GM18873 (cell line): Measurements from ENCODE around the gene CADM2.

Experiments
- ATAC-seq: cut with Tn5 transposase; IDR thresholded peaks from one replicate; pipeline ENCODE4 v1.9.1; 2021; ENCODE audit warnings: mild to moderate bottlenecking, moderate library complexity, moderate number of reproducible peaks; ENCODE audit not compliant: unreplicated experiment, low FRiP score

CADM2 gene

DNA sequence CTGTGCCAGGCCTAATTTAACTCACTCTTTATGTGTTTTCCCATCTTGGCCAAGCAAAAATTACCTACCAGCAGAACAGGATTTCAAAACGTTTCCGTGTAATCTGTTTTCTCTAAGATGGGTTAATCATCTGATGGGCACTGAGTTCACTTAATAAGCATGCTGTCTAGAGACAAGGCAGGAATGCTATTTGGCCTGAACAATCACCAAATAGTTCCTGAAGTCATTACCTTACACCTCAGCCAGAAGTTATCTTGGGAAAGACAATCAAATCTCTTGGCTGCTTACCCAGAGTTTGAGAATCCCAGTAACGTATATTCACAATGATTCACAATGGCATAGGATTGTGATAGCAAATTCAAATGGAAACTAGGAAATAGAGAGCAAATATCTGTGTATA is 779.1 kb downstream of the CADM2 start:
- no peak for ATAC-seq

DNA sequence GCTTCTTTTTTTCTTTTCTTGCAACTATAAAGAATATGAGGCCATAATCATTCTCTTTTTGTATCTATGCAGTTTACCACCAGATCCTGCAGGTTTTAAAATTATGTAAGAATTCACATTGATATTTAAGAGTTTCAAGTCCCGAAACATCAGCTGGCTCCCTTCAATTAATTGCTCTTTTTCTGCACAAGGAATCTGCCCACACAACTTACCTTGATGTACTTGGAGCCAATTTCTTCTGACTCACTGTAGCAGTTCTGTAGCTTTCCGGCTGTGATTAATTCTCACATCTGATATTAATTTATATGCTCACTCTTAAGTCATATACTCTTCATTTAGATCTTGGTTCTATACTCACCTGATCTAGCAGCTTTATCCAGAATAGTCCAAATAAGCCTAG is 781.8 kb downstream of the CADM2 start:
- ATAC-seq = no peak

DNA sequence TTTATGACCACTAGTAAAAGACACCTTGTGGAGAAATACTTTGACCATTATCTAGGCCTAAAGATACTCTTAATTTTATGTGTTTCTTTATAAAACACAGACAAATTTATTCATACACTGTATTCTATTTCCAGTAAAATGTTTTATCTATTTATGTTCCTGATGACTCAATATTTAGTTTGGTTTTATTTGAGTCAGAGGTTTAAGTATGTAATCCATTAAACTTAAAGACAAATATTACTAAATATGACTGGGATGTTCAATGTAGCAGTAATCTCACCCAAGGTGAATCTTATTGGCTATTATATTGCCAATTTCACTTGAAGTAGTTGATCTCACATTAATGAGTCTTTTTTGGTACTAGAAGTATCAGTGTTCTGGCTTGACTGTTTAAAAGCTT is 799.7 kb downstream of the CADM2 start:
- no peak for ATAC-seq

- ATAC-seq = no peak
These were observed 801.6 kb downstream of the CADM2 start for GRCh38 chr3:85760342-85760741.

DNA sequence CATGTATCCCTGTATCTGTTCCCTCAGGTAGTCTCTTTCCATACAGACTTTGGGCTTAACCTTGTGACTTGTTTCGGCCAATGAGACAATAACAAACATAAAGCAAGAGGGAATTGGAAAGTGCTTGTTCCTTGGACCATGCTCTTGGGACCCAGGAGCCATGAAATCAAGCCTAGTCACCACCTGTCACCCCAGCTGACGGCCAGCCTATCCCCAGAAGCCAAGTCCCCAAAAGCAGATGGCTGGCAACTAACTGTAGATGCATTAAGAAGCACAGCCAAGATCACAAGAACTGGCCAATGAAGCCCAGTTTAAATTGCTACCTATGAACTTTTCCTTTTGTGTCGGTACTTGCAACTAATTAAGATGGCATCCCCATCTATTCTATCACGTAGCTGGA is 822.0 kb downstream of the CADM2 start:
- ATAC-seq = no peak

- ATAC-seq = no peak
These were observed 823.0 kb downstream of the CADM2 start for GRCh38 chr3:85781806-85782205.

DNA sequence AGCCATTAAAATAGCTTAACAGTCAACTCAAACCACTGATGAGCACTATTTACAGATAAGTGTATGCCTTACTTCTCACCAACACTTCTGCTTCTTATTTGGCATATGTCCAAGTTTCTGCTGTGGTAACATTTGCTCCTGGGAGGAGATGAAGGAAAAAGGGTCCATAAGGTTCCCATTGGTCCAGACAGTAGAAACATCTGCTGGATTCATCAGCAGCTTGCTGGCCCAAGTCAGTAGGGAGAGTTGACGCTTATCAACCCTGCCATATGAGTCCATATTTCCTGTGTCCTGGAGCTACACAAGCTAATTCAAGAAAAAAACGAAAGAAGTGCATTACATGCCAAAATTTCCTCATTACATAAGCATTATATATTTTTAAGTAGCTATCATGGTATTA is 824.5 kb downstream of the CADM2 start:
- no peak for ATAC-seq

DNA sequence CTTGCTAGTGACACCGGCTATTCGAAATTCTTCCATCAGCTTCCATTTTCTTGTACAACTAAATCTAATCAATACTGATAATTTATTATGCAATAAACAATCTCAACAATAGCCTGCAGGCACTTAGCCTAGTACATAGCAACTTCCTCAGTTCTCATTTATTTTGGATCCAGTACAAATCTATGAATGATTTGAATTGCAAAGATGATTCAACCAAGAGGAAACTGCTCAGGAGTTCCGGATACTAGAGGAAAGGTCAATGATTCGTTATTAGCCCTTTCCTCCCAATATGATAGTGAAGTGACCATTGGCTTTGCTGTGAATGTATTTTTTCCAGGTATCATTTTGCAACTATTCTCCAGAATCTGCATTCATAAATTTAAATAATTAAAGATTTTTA is 827.0 kb downstream of the CADM2 start:
- ATAC-seq = no peak

- no peak for ATAC-seq
These were observed 831.7 kb downstream of the CADM2 start for GRCh38 chr3:85790445-85791030.

DNA sequence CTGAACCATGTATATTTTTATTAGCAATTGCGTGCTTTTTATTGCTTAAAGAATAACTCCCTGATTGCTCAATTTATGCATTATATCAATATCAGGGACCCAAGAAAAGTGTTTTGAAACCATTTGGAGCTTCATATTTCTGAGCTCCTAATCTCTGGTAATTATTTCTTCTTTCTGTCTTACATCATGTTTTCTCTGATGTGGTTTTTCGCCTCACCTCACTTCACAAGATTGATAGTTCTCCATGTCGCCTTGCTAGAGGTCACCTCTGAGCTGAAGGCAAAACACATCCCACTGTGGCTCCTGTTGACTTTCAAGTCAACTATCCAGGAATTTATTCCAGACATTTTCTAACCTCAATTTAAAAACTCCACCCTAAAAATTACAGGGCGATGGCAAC is 837.4 kb downstream of the CADM2 start:
- no peak for ATAC-seq

DNA sequence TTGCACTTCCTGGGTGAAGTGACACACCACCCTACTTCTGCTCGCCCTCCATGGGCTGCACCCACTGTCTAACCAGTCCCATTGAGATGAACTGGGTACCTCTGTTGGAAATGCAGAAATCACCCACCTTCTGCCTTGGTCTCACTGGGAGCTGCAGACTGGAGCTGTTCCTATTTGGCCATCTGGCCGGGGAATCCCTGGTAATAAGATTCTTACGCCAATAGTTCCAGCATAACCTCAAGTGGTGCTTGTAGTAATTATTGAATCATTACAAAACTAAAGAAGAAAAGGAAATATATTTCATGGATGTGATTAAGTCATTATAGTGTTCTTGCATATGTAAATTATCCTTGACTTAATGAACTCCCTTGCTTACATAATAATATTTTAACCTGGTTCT is 841.9 kb downstream of the CADM2 start:
- ATAC-seq = no peak

- ATAC-seq = no peak
These were observed 843.2 kb downstream of the CADM2 start for GRCh38 chr3:85801955-85802354.

DNA sequence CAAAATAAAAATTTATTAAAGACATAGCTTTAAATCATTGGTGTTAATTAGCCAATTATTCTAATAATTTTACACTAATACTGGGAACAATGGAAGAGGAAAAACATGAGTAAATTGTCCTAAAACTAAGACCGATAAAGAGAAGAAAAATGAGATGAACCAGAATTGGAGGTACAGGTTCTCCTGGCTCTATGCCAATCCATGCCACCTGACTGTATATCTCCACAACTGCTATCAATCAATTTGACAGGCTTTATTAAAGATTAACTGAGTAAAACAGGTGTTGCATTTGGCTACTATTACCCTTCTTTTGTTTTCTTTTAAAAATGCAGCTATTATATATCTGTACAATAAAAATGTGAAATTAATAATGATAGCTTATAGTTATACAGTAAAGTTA is 850.0 kb downstream of the CADM2 start:
- no peak for ATAC-seq

- ATAC-seq = no peak
These were observed 862.5 kb downstream of the CADM2 start for GRCh38 chr3:85821130-85821756.

DNA sequence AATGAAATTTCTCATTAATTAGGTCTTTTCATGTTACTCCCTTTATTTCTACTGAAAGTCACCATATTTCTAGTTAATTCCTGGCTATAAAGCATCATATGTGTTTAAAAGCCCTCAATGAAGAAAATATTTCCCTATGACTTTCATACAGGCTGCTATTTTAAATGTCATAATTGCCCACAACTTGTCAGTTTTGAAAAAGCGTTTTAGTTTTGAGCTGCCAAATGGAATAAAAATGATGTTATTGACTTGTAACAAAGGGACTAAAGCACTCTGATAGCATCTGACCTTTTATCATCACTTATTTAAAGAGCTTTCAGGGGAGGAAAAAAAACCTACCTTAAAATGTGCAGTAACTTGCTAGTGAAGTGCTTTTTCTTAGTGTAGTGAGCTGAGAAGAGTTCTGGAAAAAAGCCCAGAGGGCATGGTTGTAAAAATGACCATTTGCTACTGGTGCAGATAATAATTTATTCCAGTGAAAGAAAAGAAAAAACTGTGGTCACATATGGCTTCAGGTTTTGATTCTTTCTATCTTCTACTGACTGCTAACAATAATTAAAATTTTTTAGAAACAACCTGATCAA is 877.2 kb downstream of the CADM2 start:
- no peak for ATAC-seq

DNA sequence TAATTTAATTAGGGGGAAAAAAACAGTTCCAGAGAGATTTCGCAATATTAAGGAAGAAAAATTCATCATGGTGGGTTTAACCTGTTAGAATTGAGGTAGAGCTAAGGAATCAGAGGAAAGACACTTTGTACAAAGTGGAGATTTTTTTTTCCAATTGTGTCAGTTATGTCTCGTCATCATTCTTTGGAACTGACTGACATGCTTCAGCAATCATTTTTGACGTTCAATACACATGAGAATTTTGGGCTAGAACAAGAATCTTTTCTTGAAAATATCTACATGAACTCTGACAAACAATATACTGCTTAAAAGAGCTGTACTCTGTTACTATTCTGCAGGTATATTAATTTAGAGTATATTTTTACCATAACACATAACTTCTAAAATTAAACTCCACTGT is 878.6 kb downstream of the CADM2 start:
- no peak for ATAC-seq

GRCh38 chr3:85838921-85839320 is 880.1 kb downstream of the CADM2 start:
- no peak for ATAC-seq

DNA sequence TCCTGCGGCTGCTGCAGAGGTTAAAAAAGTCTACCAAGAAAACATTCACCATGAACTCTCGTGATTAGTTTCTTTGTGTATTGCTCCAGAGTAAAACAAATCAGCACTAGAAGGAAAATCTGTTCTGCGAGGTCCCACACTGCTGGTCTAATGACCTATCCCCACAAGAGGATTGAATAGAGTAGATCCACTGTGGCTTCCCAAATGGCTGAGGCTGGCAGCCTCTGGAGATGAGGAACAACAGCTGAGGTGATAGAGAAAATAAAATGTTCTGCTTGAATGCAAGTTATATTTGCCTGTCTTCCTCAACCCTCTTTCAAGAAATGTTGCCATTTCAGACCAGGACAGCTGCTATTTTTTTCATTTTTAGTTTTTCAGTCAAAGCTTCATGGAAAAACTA is 883.3 kb downstream of the CADM2 start:
- ATAC-seq = no peak

DNA sequence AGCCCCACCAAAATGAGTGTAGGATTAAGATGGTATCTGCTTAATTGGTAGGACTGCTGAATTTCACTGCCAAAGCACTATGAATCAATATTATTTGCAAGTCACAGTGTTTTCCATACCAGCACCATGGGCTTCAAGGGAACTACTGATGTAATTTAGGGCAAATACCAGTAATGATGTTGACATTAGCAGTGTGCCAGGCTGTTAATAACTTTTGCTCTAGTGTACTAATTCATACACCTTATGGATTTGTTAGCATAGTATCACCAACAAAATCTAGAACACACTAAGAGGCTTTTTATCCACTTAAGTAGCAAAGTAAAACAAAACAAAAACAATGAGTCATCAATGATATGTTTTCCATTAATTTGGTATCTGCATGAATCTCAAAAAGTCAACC is 888.2 kb downstream of the CADM2 start:
- ATAC-seq = no peak

DNA sequence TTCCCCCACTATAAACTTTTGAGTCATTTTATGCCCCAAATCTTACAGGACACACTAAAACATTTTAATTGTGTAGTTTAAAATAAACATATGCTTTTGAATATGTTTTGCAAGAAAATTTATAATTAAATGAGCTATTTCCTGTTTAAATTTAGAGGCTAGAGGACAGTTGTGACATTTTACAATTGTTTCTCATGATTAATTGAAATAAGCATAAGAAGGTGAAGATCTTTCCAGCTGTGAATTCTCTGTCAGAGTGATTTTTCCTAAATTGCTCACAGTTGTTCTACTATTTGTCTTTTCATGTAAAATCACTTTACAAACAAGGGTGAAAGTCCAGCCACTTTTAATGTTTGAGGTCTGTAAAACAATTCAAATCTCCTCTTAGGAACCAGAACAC is 892.3 kb downstream of the CADM2 start:
- no peak for ATAC-seq

- ATAC-seq = no peak
These were observed 895.0 kb downstream of the CADM2 start for GRCh38 chr3:85853805-85854204.

DNA sequence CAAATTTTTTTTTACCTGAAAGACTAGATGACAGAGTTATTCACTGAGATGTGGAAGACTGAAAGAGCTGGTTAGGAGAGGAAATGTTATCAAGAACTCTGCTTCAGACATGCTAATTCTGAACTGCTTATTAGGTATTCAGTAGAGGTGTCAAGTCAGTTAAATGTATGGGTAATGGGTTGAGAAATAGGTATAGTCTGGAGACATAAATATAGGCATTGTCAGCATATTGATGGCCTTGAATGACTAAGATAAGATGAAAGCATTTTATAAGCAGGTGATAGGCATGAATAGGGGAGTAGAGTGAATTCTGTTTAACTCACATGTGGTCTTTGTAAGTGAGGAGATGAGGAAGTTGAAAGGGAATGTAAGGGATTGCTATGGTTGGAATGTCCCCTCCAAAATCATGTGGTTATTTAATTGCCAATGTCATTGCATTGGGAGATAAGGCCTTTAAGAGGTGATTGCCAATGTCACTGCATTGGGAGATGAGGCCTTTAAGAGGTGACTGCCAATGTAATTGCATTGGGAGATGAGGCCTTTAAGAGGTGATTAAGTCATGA is 904.2 kb downstream of the CADM2 start:
- no peak for ATAC-seq
